Panc1 (cell line): ENCODE measurements around the gene STARD9. TPM values are rescaled to one million over a fixed set of nuclear protein-coding genes. Genes with fewer than 3 reads are reported as not detected.

Experiments
- ATAC-seq: fragments of 200-7000 bp; cut with Tn5 transposase; 2 replicates; pipeline ENCODE4 v1.9.1; 2020; ENCODE audit warnings: mild to moderate bottlenecking, moderate library complexity
- BruUV-seq: library from RNA; stranded (reverse); fragments of 400-500 nt; replicated peaks from 2 replicates; lab custom pipeline; 2021; lab: Mats Ljungman, UMichigan
- CTCF ChIA-PET: fragments of 300-600 bp; sonication (Branson Sonifier 250); formaldehyde crosslinking; loops from one replicate; lab custom pipeline; 2022; ENCODE audit warnings: antibody characterized with exemption; lab: Charles Lee
- POLR2A ChIA-PET: fragments of 300-600 bp; sonication (Branson Sonifier 250); formaldehyde crosslinking; loops from one replicate; lab custom pipeline; 2022; ENCODE audit warnings: antibody characterized with exemption; lab: Charles Lee
- DNase-seq: peaks from one replicate; pipeline ENCODE4 v3.0.0-alpha.2; 2010; ENCODE audit warnings: low read depth, low spot score
- H3K27ac ChIP-seq: 2 replicates; pipeline ENCODE4 v1.5.1; 2011; ENCODE audit warnings: mild to moderate bottlenecking, low read length, inconsistent platforms
- H3K27me3 ChIP-seq: fragments of 200-500 bp; sonication (Bioruptor generic); 2 replicates; pipeline ENCODE4 v1.6.0; 2014; ENCODE audit warnings: low read length, inconsistent platforms; ENCODE audit not compliant: control insufficient read depth, insufficient read depth
- H3K36me3 ChIP-seq: fragments of 200-500 bp; sonication (Bioruptor generic); 2 replicates; pipeline ENCODE4 v1.5.1; 2014; ENCODE audit warnings: inconsistent platforms, mild to moderate bottlenecking, low read length, moderate library complexity; ENCODE audit not compliant: control insufficient read depth, insufficient read depth
- H3K4me1 ChIP-seq: 2 replicates; pipeline ENCODE4 v1.5.1; 2011; ENCODE audit warnings: inconsistent platforms, mild to moderate bottlenecking, low read length, moderate library complexity; ENCODE audit not compliant: control insufficient read depth, insufficient read depth
- H3K4me3 ChIP-seq, 2 experiments: 2 replicates each; pipeline ENCODE4 v1.5.1; 2011 to 2012; ENCODE audit warnings: low read depth in 2 of 2, low read length in 2 of 2, mild to moderate bottlenecking in 2 of 2, inconsistent platforms in 1 of 2, moderate library complexity in 1 of 2
- H3K9me3 ChIP-seq: fragments of 200-500 bp; sonication (Bioruptor generic); 2 replicates; pipeline ENCODE4 v1.5.1; 2014; ENCODE audit warnings: low read depth, mild to moderate bottlenecking, inconsistent platforms, low read length, moderate library complexity; ENCODE audit not compliant: control insufficient read depth, insufficient read depth
- POLR2AphosphoS5 ChIP-seq: IDR thresholded peaks from 2 replicates; pipeline ENCODE4 v1.6.1; 2012; ENCODE audit warnings: mild to moderate bottlenecking, low read depth, low read length, moderate library complexity
- SIN3A ChIP-seq: IDR thresholded peaks from 2 replicates; pipeline ENCODE4 v1.6.1; 2012; ENCODE audit warnings: low read depth, mild to moderate bottlenecking, low read length, moderate library complexity, borderline replicate concordance; ENCODE audit not compliant: insufficient read depth
- TCF7L2 ChIP-seq: IDR thresholded peaks from 2 replicates; pipeline ENCODE4 v1.6.1; 2011; ENCODE audit warnings: mild to moderate bottlenecking, low read depth, low read length, inconsistent platforms
- in situ Hi-C: cut with HindIII; loops from 2 replicates; pipeline ENCODE4 v1.10.0; 2016; ENCODE audit warnings: low sequenced_read_pairs, low pct_unique_long_range_greater_than_20kb
- intact Hi-C: fragments of 100-400 bp; cut with micrococcal nuclease; formaldehyde crosslinking; loops from one replicate; pipeline ENCODE4 v1.10.0; 2022; ENCODE audit not compliant: unreplicated experiment
- total RNA-seq: library from RNA; stranded (reverse); gene quantifications from one replicate; pipeline ENCODE4 v1.2.1, GENCODE V29; 2021; ENCODE audit not compliant: unreplicated experiment
- TF ChIP-seq, protein P1 (sequence below): fragments of 450-650 bp; IDR thresholded peaks from 2 replicates; pipeline ENCODE4 v1.5.1; 2017; ENCODE audit warnings: mild to moderate bottlenecking
- TF ChIP-seq, protein P2 (sequence below), 2 experiments: IDR thresholded peaks; 2 replicates each; pipeline ENCODE4 v1.6.1; 2011 to 2012; ENCODE audit warnings: low read depth in 2 of 2, control low read depth in 1 of 2, low read length in 1 of 2, mild to moderate bottlenecking in 1 of 2, moderate library complexity in 1 of 2; ENCODE audit not compliant: insufficient read depth in 1 of 2

The STARD9 gene
- total RNA-seq, 1 experiment from 2014 or later = 13.4 TPM

DNA sequence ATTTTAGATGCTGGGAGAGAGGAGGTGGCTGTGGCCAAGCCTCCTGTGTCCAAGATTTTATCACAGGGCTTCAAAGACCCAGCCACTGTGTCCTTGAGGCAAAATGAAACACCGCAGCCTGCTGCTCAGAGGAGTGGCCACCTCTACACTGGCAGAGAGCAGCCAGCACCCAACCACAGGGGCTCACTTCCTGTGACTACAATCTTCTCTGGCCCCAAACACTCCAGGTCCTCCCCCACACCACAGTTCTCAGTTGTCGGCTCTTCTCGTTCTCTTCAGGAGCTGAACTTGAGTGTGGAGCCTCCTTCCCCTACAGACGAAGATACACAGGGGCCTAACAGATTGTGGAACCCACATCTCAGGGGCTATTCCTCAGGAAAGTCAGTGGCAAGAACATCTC lies 115.9 kb downstream of the STARD9 start:
- no peak for ATAC-seq

DNA sequence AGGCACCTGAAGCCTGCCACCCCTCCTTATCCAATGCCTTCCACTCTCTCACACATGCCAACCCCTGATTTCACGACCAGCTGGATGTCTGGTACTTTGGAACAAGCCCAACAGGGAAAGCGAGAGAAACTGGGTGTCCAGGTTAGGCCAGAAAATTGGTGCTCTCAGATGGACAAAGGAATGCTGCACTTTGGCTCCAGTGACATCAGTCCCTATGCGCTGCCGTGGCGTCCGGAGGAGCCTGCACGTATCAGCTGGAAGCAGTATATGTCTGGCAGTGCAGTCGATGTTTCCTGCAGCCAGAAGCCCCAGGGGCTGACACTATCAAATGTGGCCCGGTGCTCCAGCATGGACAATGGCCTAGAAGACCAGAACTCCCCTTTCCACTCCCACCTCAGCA lies 116.4 kb downstream of the STARD9 start:
- ChIA-PET CTCF (no interaction called here), POLR2A (no interaction called here)
- intact Hi-C loops = no loop called here
- Histone ChIP-seq H3K4me1 (no peaks in the 10 kb centered on the region), H3K27ac (no peak overlapping the region), H3K4me3 (no peak overlapping the region), H3K36me3 (no peaks in the 10 kb centered on the region), H3K27me3 (no peaks in the 10 kb centered on the region), H3K9me3 (no peaks in the 10 kb centered on the region)
- in situ Hi-C loops = no loop called here
- no peak for ATAC-seq
- no peak for DNase-seq
- BruUV-seq = no TSS peak
- TF ChIP-seq SIN3A (no peak), POLR2AphosphoS5 (no peak), TCF7L2 (no peak)
- TF ChIP-seq, protein P1, sequence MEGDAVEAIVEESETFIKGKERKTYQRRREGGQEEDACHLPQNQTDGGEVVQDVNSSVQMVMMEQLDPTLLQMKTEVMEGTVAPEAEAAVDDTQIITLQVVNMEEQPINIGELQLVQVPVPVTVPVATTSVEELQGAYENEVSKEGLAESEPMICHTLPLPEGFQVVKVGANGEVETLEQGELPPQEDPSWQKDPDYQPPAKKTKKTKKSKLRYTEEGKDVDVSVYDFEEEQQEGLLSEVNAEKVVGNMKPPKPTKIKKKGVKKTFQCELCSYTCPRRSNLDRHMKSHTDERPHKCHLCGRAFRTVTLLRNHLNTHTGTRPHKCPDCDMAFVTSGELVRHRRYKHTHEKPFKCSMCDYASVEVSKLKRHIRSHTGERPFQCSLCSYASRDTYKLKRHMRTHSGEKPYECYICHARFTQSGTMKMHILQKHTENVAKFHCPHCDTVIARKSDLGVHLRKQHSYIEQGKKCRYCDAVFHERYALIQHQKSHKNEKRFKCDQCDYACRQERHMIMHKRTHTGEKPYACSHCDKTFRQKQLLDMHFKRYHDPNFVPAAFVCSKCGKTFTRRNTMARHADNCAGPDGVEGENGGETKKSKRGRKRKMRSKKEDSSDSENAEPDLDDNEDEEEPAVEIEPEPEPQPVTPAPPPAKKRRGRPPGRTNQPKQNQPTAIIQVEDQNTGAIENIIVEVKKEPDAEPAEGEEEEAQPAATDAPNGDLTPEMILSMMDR = no peak
- TF ChIP-seq, protein P2, sequence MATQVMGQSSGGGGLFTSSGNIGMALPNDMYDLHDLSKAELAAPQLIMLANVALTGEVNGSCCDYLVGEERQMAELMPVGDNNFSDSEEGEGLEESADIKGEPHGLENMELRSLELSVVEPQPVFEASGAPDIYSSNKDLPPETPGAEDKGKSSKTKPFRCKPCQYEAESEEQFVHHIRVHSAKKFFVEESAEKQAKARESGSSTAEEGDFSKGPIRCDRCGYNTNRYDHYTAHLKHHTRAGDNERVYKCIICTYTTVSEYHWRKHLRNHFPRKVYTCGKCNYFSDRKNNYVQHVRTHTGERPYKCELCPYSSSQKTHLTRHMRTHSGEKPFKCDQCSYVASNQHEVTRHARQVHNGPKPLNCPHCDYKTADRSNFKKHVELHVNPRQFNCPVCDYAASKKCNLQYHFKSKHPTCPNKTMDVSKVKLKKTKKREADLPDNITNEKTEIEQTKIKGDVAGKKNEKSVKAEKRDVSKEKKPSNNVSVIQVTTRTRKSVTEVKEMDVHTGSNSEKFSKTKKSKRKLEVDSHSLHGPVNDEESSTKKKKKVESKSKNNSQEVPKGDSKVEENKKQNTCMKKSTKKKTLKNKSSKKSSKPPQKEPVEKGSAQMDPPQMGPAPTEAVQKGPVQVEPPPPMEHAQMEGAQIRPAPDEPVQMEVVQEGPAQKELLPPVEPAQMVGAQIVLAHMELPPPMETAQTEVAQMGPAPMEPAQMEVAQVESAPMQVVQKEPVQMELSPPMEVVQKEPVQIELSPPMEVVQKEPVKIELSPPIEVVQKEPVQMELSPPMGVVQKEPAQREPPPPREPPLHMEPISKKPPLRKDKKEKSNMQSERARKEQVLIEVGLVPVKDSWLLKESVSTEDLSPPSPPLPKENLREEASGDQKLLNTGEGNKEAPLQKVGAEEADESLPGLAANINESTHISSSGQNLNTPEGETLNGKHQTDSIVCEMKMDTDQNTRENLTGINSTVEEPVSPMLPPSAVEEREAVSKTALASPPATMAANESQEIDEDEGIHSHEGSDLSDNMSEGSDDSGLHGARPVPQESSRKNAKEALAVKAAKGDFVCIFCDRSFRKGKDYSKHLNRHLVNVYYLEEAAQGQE (IDR thresholded peaks at IDR 0.05; ENCODE audit: insufficient read depth in 1 of 2, low read depth in 2 of 2, low read length in 1 of 2) = no peak

More for the DNA sequence above, 115.9 kb downstream of the STARD9 start:
- Histone ChIP-seq H3K27me3 (no peaks in the 10 kb centered on the region), H3K9me3 (no peaks in the 10 kb centered on the region), H3K4me1 (no peaks in the 10 kb centered on the region), H3K36me3 (no peaks in the 10 kb centered on the region), H3K4me3 (no peak overlapping the region), H3K27ac (no peak overlapping the region)
- DNase-seq = no peak
- in situ Hi-C loops (no loop called here), intact Hi-C loops (no loop called here)
- no TSS peak for BruUV-seq
- CTCF ChIA-PET = no interaction called here
- TF ChIP-seq SIN3A (no peak), POLR2AphosphoS5 (no peak), TCF7L2 (no peak)
- TF ChIP-seq, protein P2 (IDR thresholded peaks at IDR 0.05; ENCODE audit: insufficient read depth in 1 of 2, low read depth in 2 of 2, low read length in 1 of 2) = no peak
- TF ChIP-seq, protein P1 = no peak
- POLR2A ChIA-PET = no interaction called here
